ENCODE measurements around the gene GET4.

DNA sequence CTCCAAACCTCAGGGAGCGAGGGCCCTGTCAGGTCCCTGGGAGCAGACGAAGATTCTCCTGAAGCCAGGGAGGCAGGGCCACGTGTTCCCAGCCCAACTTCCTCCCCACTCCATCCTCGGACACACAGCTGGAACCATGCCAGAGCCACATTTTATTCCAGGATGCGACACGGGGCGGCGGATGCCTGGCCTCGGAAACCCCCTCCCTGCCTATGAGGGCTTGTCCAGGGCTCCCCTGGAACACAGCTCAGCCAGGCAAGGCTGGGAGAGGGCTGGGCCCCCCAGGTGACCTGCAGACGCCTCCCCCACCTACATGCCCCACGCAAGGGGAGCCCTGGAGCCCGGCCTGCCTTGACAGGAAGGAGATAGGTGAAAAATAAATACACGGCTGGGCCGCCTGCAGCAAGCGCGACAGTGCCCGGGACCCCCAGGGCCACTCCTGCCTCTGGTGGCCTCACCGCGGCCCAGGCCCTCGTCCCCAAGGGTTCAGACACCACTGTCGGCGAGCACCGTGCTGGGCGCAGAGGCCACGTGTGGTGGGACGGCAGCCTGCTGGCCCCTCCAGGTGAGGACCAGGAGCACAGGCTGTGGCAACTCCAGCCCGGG lies 21.5 kb downstream of the GET4 start:
- TF ChIP-seq, protein P1, sequence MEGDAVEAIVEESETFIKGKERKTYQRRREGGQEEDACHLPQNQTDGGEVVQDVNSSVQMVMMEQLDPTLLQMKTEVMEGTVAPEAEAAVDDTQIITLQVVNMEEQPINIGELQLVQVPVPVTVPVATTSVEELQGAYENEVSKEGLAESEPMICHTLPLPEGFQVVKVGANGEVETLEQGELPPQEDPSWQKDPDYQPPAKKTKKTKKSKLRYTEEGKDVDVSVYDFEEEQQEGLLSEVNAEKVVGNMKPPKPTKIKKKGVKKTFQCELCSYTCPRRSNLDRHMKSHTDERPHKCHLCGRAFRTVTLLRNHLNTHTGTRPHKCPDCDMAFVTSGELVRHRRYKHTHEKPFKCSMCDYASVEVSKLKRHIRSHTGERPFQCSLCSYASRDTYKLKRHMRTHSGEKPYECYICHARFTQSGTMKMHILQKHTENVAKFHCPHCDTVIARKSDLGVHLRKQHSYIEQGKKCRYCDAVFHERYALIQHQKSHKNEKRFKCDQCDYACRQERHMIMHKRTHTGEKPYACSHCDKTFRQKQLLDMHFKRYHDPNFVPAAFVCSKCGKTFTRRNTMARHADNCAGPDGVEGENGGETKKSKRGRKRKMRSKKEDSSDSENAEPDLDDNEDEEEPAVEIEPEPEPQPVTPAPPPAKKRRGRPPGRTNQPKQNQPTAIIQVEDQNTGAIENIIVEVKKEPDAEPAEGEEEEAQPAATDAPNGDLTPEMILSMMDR (IDR thresholded peaks at IDR 0.05 in 4 of 5, conservative IDR thresholded peaks at IDR 0.05 in 1 of 5), result no peak
- no peak for TF ChIP-seq POLR2A (IDR thresholded peaks at IDR 0.05)
